HG03159 (cell line): ENCODE measurements around the gene IFNL2.
"Not testable (repeated sequence)": the region's sequence is repeated elsewhere in the genome, so short reads cannot be mapped to it uniquely, and the experiment has no call there.

ENCODE experiments used
- ATAC-seq: cut with Tn5 transposase; IDR thresholded peaks from one replicate; pipeline ENCODE4 v1.9.1; 2021; ENCODE audit warnings: mild to moderate bottlenecking, moderate library complexity; ENCODE audit not compliant: unreplicated experiment

Gene IFNL2

GRCh38 chr19:39268085-39268484 lies at the start of gene IFNL2:
Gene IFNL2, plus strand, starts transcription at chr19:39268396. Its CDS starts 173 bp downstream, at chr19:39268569.
- ATAC-seq, result not testable (repeated sequence)

GRCh38 chr19:39219108-39219507 lies 49.1 kb upstream of the IFNL2 start:
- ATAC-seq, result not testable (repeated sequence)

- ATAC-seq, result no peak
Measured at GRCh38 chr19:39223703-39224279, 44.4 kb upstream of the IFNL2 start.

- ATAC-seq, result no peak
Measured at GRCh38 chr19:39224910-39225309, 43.3 kb upstream of the IFNL2 start.

GRCh38 chr19:39230096-39230764 lies 38.0 kb upstream of the IFNL2 start:
- ATAC-seq, result no peak

- ATAC-seq, result no peak
Measured at GRCh38 chr19:39232708-39233107, 35.5 kb upstream of the IFNL2 start.

GRCh38 chr19:39236527-39236926 lies 31.7 kb upstream of the IFNL2 start:
- no peak for ATAC-seq

- ATAC-seq, result no peak
Measured at GRCh38 chr19:39237200-39238184, 30.7 kb upstream of the IFNL2 start.

- no peak for ATAC-seq
Measured at GRCh38 chr19:39238209-39238608, 30.0 kb upstream of the IFNL2 start.

GRCh38 chr19:39238944-39239343 lies 29.3 kb upstream of the IFNL2 start:
- no peak for ATAC-seq

- ATAC-seq, result no peak
Measured at GRCh38 chr19:39240421-39240820, 27.8 kb upstream of the IFNL2 start.

- ATAC-seq, result not testable (repeated sequence)
Measured at GRCh38 chr19:39243741-39244140, 24.5 kb upstream of the IFNL2 start.

GRCh38 chr19:39244410-39245100 lies 23.6 kb upstream of the IFNL2 start, which contains the start of gene IFNL3:
Gene IFNL3, minus strand, starts transcription at chr19:39245006. Its CDS starts 39 bp downstream, at chr19:39244967.
- not testable (repeated sequence) for ATAC-seq

GRCh38 chr19:39245166-39245565 lies 23.0 kb upstream of the IFNL2 start:
- ATAC-seq, result not testable (repeated sequence)

- no peak for ATAC-seq
Measured at GRCh38 chr19:39246951-39247669, 21.1 kb upstream of the IFNL2 start.

GRCh38 chr19:39247701-39248664 lies 20.2 kb upstream of the IFNL2 start:
- ATAC-seq, result no peak

GRCh38 chr19:39248806-39249205 lies 19.4 kb upstream of the IFNL2 start, which contains the start of gene IFNL4:
Gene IFNL4, minus strand, starts transcription at chr19:39248856.
- no peak for ATAC-seq

- no peak for ATAC-seq
Measured at GRCh38 chr19:39251081-39251480, 17.1 kb upstream of the IFNL2 start.

GRCh38 chr19:39251846-39252245 lies 16.4 kb upstream of the IFNL2 start:
- no peak for ATAC-seq
